ENCODE data around the gene IL17RA.
A peak's percentile ranks its signal among the peaks of the same experiment; 100 is the strongest.

Gene IL17RA

DNA sequence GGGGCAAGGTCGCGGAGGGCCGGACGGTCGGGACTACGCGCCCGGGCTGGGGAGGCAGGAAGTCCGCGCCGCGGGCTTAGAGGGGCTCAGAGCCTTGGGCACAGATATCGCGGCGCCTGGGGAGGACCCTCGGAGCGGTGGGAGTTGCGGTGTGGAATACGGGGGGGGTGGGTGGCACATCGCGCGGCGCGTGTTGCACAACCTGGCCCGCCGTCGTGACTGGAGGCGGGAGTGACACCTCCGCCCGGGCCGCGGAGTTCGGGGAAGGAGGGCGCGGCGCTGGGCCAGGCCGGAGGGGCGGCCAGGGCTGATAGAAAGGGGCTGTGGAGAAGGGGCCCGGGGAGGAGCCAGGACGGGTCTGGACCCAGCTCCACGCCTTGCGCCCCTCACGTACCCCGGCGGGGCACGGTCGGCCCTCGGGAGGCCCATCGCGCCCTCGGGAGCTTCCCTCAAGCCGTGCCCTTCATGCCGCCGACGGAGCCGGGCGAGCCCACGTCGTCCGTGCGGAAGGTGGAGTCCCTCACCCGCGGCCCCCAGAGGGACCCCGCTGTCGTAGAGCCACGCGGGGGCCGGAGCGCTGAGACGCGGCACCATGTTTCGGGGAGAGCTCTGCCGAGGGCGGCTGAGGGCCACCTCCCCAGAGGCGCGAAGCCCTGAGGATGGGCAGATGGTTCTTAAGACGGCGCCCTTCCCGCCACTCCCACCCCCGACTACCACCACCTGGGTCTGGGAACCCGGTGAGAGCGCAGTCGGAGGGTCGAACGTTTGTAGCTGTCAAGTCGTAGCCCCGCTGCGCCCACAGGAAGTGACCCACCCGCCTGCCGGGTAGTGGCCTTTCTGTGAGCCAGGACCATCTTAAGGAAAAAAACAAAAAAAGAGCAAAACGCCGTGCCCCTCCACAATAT is 729 bp downstream of the IL17RA start:
- no peak for DNase-seq

DNA sequence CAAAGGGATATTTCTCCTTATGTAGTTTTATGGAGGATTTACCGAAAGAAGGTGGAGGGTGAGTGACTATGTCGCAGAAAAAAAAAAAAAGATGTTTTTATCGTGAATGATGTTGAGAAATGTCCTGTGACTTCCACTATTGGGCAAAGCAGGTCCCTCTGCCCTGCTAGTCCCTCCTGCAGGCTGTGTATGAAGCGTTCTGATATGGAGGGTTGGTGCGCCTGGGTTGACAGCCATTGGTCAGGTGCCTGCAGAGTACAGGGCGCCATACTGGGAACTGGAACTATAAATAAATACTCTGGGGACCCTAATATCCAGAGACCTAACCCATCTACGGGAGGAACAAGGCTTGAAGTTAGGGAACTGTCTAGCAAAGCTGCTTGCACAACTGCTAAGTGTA is 1.5 kb downstream of the IL17RA start:
- no peak for DNase-seq

DNA sequence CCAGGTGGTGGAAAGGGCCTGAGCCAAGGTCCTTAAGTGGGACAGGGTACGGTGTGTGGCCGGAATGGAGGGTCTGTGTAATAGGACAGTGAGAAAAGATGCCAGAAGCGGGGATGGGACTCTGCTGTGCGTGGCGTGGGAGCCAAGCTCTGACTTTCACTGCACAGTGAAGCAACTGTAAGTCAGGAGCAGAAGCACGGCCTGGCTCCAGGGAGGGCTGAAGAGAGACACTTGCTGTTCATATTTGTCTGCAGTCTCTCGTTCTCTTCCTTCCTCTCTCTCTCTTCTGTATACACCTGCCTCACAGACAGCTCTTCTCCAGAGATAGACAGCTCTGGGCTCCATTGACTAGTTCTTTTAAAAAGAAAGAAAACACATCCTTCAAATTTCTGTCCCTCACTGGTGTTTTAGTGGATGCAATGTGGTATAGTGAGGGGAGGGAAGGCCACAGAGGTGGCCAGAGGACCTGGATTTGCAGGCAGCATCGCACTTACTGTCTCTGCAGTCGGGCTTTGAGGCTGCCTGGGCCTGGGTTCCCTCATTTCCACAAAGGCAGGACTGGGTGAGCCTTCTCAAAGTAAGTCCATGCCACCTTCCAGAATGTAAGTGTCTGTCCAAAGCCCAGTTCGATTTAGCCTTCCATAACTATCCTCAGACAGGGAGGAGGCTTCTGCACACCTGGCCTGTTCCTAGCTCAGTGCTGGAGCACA is 2.1 kb downstream of the IL17RA start:
- DNase-seq: no peak

DNA sequence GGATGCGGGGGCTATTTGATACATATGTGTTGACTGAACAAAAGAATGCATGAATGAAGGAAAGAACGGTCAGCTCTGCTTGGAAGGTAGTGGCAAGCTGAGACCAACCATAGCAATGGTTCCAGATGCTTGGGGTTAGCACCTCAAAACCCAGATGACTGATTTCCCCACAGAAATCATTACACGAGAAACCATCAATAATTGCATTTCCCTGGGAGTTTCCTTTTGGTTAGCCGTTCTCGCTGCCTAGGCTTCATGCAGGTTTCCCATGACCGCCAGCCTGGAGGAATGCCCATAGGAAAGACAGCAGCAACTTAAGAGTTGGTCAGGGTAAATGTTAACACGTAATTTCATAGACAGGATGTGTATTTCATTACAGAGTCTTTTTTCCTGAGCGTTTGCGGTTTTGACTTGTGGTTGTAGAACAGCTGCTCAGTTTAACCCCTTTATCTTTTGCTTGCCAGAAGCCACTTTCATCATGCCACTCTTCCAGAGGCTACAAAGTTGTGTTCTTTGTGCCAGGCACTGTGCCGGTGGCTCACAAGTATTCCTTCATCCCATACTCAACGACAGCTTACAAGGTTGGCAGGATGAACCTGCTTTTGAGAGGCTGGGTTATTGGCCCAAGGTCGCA is 2.8 kb downstream of the IL17RA start:
- DNase-seq: peak; percentile 31

DNA sequence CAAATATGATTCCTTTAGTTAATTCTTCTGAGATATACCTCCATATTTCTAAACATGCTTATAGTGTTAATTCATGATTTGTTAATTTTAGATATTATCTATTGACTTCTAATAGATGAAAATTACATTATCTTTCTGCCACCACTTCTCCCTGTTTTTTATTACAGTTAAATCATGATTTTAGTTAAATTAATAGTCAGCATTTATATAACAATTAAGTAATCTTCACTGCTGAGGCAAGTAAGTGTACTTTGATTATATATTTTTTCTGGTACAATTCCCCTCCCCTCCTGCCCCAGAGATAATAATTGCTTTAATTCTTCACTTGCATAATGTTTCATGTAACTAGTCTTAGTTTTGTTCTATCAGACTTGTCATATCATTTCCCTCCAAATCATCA is 5.8 kb downstream of the IL17RA start:
- DNase-seq: no peak

DNA sequence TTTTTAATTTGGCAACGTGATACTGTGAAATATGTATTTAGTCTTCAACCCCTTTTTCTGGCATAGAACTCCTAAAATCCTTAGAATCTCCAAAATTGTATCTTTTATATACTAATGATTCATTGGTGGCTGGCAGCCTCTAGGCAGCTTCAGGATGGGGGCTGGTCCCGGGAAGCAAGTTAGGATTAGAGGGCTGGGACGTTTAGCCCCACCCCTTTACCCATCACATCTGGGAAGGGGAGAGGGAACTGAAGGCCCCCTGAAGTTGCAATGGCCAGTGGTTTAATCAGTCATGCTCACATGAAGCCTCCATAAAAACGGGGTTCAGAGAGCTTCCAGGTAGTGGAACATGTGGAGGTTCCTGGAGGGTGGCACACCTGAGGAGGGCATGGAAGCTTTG is 7.1 kb downstream of the IL17RA start:
- DNase-seq: no peak

DNA sequence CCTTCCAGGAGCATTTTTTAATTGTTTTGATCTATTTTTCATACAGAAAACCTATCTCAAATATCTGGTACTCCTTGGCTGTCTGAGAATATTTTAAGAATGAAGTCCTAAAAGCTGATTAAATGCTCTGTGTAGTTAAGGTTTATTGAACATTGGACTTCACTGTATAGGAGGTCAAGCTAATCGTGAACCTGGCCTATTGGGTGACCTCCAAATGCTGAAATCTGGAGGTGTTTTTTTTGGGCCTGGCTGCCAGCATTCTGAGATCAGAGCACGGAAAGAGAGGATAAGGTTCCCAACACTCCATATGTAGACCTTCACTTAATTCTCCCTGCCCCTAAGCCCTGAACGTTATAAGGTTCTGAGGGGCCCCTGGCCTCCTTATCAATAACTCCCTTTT is 8.3 kb downstream of the IL17RA start:
- no peak for DNase-seq

- no peak for DNase-seq
Measured at GRCh38 chr22:17095538-17095937, 10.7 kb downstream of the IL17RA start.

DNA sequence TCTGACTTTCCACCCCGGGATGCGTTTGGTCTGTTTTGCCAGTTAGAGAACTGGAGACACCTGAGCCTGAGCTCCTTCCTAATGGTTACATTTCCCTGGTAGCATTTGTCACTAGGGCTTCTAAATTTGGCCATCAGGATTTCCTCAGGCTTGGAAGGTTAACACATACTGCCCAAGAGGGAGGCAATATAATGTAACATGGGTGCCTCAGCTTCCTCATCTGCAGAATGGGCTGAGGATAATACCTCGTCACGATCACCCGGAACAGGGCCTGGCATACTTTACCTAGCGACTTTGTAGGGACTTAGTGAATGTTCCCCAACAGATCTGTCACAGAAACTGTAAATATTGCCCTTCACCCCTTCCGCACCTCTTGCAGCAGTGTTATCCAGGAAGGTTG is 11.3 kb downstream of the IL17RA start:
- DNase-seq: no peak

DNA sequence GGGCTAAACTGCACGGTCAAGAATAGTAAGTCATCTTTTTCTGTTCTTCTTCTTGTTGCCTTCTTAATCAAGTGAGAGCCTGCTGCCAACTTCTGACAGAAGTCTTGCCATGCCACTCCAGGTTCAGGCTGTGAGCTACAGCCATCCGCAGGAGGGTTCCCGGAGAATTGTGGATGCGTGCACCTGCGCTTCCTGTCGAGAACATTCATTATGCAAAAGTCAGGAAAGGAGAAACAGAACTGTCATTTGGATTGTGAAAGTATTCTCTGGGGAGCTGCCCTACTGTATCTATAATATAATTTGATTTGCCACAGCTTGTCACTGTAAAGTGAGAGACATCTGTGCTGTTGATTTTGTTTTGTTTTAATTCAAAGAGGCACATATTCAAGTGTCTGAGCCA is 12.3 kb downstream of the IL17RA start:
- DNase-seq: no peak

GRCh38 chr22:17097701-17098100 is 12.9 kb downstream of the IL17RA start:
- DNase-seq: no peak

DNA sequence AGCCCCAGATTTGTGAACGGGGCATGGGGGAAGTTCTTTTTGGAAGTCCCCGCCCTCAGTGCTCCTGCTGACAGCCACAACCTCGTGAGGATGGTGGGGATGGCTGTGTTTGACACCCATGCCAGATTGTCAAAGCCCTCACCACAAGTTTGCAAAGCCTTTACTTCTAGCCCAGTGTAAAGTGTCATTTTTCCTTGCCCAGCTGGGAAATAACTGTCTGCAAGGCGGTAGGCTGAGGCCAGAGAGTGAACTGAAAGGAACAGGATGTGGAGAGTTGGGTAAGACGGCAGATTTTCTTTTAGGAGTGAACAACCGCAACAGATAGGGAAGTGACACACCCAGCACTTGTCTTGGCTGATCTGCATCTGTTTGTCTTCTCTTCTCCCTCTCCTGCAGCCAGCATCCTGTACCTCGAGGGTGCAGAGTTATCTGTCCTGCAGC is 13.6 kb downstream of the IL17RA start:
- no peak for DNase-seq

DNA sequence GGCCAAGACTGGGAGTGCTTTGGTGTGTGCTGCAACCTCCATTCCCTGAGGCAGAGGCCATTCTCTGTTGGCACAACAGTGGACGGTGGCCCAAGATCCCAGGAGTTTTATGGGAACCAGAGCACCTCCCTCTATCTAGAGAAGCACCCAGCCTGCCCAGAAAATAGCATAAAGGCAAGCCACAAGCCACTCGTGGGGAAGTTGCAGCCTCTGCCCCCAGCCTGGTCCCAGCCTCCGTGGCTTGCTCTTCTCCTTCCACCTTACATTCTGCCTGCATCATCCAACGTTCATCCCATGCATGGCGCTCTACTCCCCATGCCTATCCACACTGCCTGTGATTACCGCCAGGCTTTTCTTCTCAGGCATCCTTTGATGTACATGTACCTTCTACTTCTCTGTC is 15.8 kb downstream of the IL17RA start:
- DNase-seq: no peak

DNA sequence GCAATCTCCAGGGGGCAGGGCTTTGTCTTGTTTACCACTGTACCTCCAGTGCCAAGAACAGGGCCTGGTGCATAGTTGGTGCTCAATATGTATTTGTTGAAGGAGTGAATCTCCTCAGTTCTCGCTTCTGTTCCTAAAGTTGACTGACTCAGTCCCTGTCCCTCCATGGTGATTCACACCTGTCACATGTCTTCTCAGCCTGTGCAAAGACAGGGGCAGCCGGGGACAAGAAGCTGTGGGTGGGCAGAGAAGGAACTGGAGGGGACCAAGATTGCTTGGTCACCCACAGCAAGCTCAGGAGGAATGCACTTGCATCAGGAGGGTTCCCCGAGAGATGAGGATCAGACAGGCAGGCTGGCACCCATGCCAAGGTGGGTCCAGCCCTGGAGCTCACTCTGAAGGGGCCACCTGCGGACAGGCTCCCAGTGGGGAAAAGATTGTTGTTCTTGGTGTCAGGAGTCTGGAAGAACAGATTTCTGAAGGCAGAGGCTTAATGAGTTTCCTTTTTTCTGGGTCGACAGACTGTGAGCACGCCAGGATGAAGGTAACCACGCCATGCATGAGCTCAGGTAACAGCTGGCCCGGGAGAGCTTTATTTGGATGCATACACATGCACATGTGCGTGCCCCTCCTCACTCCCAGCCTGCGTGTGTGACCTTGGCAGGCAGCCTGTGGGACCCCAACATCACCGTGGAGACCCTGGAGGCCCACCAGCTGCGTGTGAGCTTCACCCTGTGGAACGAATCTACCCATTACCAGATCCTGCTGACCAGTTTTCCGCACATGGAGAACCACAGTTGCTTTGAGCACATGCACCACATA is 16.9 kb downstream of the IL17RA start:
- no peak for DNase-seq

GRCh38 chr22:17102297-17102667 is 17.5 kb downstream of the IL17RA start:
- DNase-seq: no peak

- no peak for DNase-seq
Measured at GRCh38 chr22:17103351-17103750, 18.6 kb downstream of the IL17RA start.

GRCh38 chr22:17104336-17104935 is 19.6 kb downstream of the IL17RA start:
- no peak for DNase-seq

DNA sequence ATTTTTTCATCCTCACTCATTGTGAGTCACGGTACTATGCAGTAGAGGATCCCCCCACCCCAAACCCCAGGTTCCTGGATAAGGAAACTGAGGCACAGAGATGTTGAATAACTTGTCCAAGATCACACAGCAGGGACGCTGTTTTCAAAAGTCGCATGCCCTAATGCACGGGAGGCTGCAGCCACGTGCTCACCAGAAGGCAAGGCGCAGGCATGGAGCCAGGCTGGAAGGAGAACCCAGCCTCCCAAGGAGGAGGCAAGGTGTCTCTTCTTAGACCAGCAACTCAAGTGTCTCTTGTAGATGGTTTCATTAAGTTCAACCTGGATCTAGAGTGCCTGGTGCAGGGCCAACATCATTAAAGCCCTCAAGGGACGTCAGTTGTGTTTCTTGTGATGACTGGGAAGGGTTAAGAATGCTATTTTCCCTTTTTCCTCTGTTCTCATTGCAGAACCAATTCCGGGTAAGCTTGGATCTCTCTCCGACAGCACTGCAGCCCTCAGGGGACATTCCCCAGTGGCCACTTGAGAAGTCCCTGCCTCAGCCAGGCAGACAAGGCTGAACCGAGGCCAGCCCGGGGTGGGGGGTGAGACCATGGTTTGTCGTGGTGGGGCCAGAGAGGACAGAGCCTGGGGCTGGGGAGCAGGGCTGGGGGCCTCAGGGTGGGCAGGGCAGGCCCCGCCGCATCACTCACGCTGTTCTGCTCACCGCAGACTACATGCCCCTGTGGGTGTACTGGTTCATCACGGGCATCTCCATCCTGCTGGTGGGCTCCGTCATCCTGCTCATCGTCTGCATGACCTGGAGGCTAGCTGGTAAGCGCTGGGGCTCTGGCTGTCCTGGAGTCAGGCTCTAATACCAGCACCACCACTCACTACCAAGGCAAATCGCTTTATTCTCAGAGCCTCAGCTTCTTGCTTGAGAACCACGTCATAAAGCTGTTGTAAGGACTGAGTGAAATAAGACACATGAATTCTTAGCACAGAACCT is 20.6 kb downstream of the IL17RA start:
- no peak for DNase-seq

- no peak for DNase-seq
Measured at GRCh38 chr22:17106161-17106784, 21.5 kb downstream of the IL17RA start.

GRCh38 chr22:17106785-17107546 is 22.2 kb downstream of the IL17RA start:
- DNase-seq: no peak
